HG03095 (cell line): ENCODE measurements around the gene MAP3K7CL.
"Not testable (repeated sequence)": the region's sequence is repeated elsewhere in the genome, so short reads cannot be mapped to it uniquely, and the experiment has no call there.

Experiments used
- ATAC-seq: cut with Tn5 transposase; IDR thresholded peaks from one replicate; pipeline ENCODE4 v1.9.1; 2021; ENCODE audit warnings: moderate library complexity; ENCODE audit not compliant: unreplicated experiment

MAP3K7CL gene

DNA sequence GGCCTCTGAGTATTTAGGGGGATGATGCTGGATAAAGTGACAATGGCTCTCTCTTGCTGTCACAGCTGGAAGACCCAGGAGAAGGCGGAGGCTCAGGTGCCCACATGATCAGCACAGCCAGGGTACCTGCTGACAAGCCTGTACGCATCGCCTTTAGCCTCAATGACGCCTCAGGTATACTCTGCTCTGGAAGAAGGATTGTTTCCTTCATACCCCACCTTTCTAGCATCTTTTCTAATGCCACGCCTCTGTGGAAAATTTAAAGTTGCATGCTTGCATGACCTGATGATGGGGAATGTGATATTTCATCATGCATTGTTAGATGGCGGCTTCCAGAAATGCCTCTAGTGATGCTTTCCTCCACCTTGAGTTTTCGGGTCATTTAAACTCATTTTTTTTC is 2.8 kb downstream of the MAP3K7CL start:
- ATAC-seq: no peak

GRCh38 chr21:29133796-29134195 is 3.4 kb downstream of the MAP3K7CL start:
- ATAC-seq: no peak

- no peak for ATAC-seq
Observed at GRCh38 chr21:29135481-29135880, 5.0 kb downstream of the MAP3K7CL start.

DNA sequence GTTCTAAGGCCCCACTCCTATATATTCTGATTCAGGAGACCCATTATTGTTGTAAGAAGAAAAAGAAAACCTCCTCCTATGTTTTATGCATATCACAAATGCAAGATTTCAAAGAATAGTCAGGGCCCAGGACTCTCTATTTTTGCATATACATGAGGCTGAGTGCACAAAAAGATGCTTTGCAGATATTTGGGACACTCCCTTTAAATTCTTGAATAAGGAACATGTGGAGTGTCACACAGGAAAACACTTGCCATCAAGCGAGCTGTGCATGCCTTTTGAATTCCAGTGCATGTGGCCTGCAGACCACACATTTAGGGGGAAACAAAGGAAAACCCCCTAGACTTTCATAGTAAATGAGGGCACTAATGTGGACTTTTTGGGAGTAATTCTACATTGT is 5.6 kb downstream of the MAP3K7CL start:
- no peak for ATAC-seq

DNA sequence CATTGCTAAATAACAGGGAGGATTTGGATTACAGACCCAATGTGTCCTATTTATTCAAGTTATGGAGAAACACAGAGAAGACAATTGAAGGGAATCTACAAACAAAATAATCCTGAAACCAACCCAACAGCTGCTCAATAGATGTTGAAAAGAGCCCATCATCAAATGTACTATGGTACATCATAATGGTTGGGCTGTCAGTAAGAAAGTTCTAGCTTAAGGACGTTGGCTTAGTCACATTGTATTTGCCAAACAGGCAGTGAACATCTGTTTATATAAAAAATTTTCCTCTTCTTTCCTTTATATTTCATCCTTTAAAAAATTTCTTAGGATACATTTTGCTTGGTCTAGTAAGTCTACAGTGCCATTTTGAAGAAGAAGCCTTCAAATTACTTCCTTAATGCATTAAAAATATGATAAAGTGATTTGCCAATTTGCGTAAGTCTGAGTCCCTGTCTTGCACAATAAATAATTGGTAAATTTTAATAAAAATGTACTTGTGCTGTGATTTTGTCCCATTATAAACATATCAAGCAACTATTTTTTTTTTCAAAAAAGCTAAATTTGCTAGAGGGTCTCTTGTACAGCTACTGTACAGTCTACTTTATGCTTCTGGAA is 14.4 kb downstream of the MAP3K7CL start:
- ATAC-seq: no peak

DNA sequence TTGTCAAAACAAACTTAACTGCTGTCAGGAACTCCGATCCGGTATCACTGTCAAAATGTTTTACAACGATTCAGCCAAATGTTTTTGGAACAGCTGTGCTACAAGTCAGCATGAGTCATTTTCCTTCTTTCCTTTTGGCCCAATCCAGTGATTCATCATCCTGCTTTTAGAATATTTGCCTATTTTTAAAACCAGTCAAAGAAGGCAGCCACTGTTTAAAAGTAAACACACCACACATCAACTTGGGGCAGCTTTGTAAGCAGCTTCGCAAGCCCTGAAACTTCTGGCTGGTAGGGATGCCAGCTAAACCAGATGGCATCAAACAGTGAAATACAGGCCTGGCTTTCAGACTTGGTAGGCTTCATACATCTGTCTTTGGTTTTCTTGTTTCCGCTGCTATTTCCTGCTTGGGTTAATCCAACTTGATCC is 14.9 kb downstream of the MAP3K7CL start:
- ATAC-seq: no peak

GRCh38 chr21:29145852-29146453 is 15.5 kb downstream of the MAP3K7CL start:
- no peak for ATAC-seq

- ATAC-seq: no peak
Observed at GRCh38 chr21:29146726-29147125, 16.3 kb downstream of the MAP3K7CL start.

- no peak for ATAC-seq
Observed at GRCh38 chr21:29148530-29148929, 18.1 kb downstream of the MAP3K7CL start.

DNA sequence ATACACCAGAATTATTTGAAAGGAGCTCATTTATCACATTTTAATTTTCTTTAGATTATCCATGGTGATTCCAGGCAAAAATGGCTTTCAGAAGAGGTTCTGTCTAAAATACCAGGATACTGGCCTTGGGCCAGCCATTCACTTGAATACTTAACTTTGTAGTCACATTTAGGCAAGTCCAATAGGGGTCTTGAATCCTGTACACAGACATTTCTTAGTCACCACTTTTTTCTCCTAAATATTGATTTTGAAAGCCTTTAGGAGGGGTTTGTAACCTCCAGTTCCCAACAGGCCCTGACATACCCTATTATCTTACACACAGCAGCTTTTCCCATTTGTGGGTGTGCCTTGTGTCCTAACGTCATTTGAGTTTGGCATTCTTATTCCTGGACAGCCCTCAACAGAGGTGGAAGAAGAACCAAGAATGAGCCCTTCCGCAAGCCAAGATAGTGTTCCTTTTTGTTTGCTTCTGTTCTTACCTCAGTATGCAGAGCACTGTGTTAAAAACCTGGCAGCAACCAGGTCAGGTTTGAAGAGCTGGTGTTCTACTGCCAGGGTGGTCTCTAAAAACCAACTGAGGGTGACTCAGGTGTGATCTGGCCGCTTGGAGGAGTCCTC is 19.5 kb downstream of the MAP3K7CL start:
- ATAC-seq: no peak

GRCh38 chr21:29151931-29152330 is 21.5 kb downstream of the MAP3K7CL start:
- ATAC-seq: no peak

GRCh38 chr21:29152916-29153315 is 22.5 kb downstream of the MAP3K7CL start:
- no peak for ATAC-seq

- ATAC-seq: no peak
Observed at GRCh38 chr21:29154270-29154669, 23.8 kb downstream of the MAP3K7CL start.

- ATAC-seq: no peak
Observed at GRCh38 chr21:29155118-29155932, 24.9 kb downstream of the MAP3K7CL start.

DNA sequence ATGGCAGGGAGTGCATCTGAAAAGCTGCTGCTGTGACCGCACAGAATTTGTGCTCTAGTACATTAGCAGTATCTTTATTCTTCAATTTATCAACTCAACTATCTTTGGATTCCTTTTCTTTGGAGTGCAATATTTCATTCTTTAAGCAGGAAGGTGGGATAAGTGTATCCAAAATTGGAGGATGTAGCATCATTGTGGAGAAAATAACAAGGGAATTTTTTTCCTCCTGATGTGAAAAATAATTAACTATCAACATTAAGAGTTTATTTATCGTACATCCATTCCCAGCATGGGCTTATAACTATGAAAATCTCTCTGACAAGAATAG is 25.5 kb downstream of the MAP3K7CL start:
- no peak for ATAC-seq

- no peak for ATAC-seq
Observed at GRCh38 chr21:29157080-29157479, 26.6 kb downstream of the MAP3K7CL start.

DNA sequence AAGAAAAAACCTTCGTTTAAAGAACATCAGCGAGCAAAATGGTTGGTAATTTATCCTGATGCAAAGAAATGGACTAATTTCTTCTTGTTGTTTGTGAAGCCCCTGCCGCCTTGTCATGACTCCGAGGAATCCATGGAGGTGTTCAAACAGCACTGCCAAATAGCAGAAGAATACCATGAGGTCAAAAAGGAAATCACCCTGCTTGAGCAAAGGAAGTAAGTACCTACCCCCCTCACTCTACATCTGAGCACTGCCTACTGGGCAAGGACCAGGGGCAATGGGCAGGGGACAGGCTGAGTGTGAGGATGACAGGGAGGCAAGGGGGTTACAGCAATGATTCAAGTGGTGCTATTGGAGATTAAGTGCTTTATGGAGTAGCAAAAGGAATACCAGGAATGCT is 29.4 kb downstream of the MAP3K7CL start:
- ATAC-seq: no peak

DNA sequence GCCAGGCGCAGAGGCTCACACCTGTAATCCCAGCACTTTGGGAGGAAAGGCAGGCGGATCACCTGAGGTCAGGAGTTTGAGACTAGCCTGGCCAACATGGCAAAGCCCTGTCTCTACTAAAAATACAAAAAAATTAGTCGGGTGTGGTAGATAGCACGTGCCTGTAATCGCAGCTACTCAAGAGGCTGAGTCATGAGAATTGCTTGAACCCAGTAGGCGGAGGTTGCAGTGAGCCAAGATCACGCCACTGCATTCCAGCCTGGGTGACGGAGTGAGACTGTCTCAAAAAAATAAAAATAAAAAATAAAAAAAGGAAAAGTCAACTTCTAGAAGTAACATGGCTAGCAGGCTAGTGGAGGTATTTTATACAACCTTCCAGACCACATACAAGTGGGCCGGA is 32.4 kb downstream of the MAP3K7CL start:
- ATAC-seq: not testable (repeated sequence)

DNA sequence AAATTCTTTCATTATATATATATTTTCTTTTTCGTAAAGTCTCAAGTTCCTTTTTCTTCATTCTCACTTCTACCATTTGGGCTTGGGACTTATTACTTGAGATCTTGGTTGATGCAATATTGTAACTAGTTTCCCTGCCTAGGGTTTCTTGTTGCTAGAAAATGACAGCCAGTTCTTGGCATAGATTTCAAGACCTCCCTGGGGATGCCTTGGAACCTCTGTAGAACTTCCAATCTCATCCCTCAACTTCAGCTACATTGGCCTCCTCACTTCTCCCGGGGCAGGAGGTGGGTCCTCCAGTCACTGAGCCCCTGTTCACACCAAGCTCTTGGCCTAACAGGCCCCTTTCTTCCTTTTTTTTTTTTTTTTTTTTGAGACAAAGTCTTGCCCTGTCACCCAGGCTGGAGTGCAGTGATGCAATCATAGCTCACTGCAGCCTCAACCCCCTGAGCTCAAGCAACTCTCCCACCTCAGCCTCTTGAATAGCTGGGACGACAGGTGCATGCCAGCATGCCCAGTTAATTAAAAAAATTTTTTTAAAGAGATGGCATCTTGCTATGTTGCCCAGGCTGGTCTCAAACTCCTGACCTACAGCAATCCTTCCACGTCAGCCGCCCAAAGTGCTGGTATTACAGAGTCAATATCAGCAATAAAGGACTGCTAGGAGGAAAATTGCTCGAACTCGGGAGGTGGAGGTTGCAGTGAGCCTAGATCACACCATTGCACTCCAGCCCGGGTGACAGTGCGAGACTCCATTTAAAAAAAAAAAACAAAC is 33.1 kb downstream of the MAP3K7CL start:
- no peak for ATAC-seq

- ATAC-seq: no peak
Observed at GRCh38 chr21:29164323-29164942, 34.0 kb downstream of the MAP3K7CL start.

GRCh38 chr21:29166323-29166722 is 35.9 kb downstream of the MAP3K7CL start:
- no peak for ATAC-seq
